Left lung (tissue), 10 donors: ENCODE results near the gene HHIPL2. TPM values are rescaled to one million over a fixed set of nuclear protein-coding genes. Genes with fewer than 3 reads are reported as not detected.

Experiments
- ATAC-seq: fragments of 200-7000 bp; cut with Tn5 transposase; one replicate; pipeline ENCODE4 v1.9.1; 2020; ENCODE audit warnings: moderate library complexity
- DNase-seq, 4 donors: peaks; one replicate each; pipeline ENCODE4 v3.0.0-alpha.2; 2013 to 2020
- H3K27ac ChIP-seq, 2 donors: fragments of 200-600 bp; sonication (generic) in 1 of 2; one replicate each; pipeline versions ENCODE4 v1.5.0 to v1.8.0; 2020 to 2021
- H3K27me3 ChIP-seq, 2 donors: fragments of 200-600 bp; sonication (generic) in 1 of 2; one replicate each; pipeline versions ENCODE4 v1.5.0 to v1.8.0; 2020 to 2021
- H3K36me3 ChIP-seq, 2 donors: fragments of 200-600 bp; sonication (generic) in 1 of 2; one replicate each; pipeline versions ENCODE4 v1.5.0 to v1.8.0; 2020 to 2021
- H3K4me1 ChIP-seq, 2 donors: fragments of 200-600 bp; one replicate each; pipeline ENCODE4 v1.8.0; 2021
- H3K4me3 ChIP-seq, 2 donors: fragments of 200-600 bp; sonication (generic) in 1 of 2; one replicate each; pipeline versions ENCODE4 v1.5.0 to v1.8.0; 2020 to 2021; ENCODE audit warnings: mild to moderate bottlenecking in 1 of 2
- H3K9me3 ChIP-seq, 2 donors: fragments of 200-600 bp; sonication (generic) in 1 of 2; one replicate each; pipeline versions ENCODE4 v1.5.0 to v1.8.0; 2020 to 2021
- intact Hi-C, 2 donors: fragments of 100-400 bp; cut with DNase I; formaldehyde crosslinking; loops; one replicate each; pipeline versions ENCODE4 v1.11.2 to v1.14.2; 2022
- polyA plus RNA-seq, 6 donors: library from polyadenylated mRNA; unstranded; fragments of 120-200 nt; gene quantifications; one replicate each; pipeline ENCODE4 v1.2.1, GENCODE V29; 2013; ENCODE audit not compliant: insufficient read length in 6 of 6
- total RNA-seq, 2 donors: library from RNA; stranded (reverse); fragmentation: NEBNext Ultra II Directional; extraction: Animal tissue kit (Norgen Biotek cat#: 25700); gene quantifications; one replicate each; pipeline ENCODE4 v1.2.1, GENCODE V29; 2021
- TF ChIP-seq, protein P1 (sequence below), 2 donors: fragments of 200-600 bp; sonication (generic) in 1 of 2; IDR thresholded peaks; one replicate each; pipeline versions ENCODE4 v1.5.0 to v1.8.0; 2021; ENCODE audit warnings: antibody characterized with exemption in 2 of 2
- donor health status: DM: no; HTN: yes; CAD: no.
- donor health status: DM: no; HTN: no; CAD: no.

The HHIPL2 gene
- total and polyA plus RNA-seq, 8 donors, result 0.50 to 1.5 (median 0.61) TPM; not detected in 1

- Histone ChIP-seq H3K27ac (peak within 1 kb of the TSS; percentile 82 to 84), H3K4me3 (peak within 1 kb of the TSS; percentile 60 to 61), H3K27me3 (no peaks in the 10 kb centered on the region), H3K9me3 (no peaks in the 10 kb centered on the region), H3K4me1 (peaks cover 5 to 20% of the 10 kb centered on the region in 2 donors), H3K36me3 (peaks cover 0 to 23% of the 10 kb centered on the region in 2 donors)
- TF ChIP-seq, protein P1, sequence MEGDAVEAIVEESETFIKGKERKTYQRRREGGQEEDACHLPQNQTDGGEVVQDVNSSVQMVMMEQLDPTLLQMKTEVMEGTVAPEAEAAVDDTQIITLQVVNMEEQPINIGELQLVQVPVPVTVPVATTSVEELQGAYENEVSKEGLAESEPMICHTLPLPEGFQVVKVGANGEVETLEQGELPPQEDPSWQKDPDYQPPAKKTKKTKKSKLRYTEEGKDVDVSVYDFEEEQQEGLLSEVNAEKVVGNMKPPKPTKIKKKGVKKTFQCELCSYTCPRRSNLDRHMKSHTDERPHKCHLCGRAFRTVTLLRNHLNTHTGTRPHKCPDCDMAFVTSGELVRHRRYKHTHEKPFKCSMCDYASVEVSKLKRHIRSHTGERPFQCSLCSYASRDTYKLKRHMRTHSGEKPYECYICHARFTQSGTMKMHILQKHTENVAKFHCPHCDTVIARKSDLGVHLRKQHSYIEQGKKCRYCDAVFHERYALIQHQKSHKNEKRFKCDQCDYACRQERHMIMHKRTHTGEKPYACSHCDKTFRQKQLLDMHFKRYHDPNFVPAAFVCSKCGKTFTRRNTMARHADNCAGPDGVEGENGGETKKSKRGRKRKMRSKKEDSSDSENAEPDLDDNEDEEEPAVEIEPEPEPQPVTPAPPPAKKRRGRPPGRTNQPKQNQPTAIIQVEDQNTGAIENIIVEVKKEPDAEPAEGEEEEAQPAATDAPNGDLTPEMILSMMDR (IDR thresholded peaks at IDR 0.05), result no peak
- ATAC-seq (peak; percentile 99), DNase-seq (peak; percentile 87 to 95 (median 92))
- intact Hi-C loops, result no loop called here
Observed at GRCh38 chr1:222589462-222590302, 41.8 kb upstream of the HHIPL2 start, which contains the start of gene TAF1A. TSS of gene TAF1A (minus strand) at chr1:222589933.

GRCh38 chr1:222588135-222588534 is 40.2 kb upstream of the HHIPL2 start:
- TF ChIP-seq, protein P1 (IDR thresholded peaks at IDR 0.05), result no peak
- Histone ChIP-seq H3K4me1 (peaks cover 5 to 28% of the 10 kb centered on the region in 2 donors), H3K27me3 (no peaks in the 10 kb centered on the region), H3K4me3 (no peak overlapping the region), H3K9me3 (no peaks in the 10 kb centered on the region), H3K27ac (no peak overlapping the region), H3K36me3 (peaks cover 0 to 33% of the 10 kb centered on the region in 2 donors)
- intact Hi-C loops, result no loop called here
- ATAC-seq, result no peak
- DNase-seq, result no peak

- H3K9me3 ChIP-seq, result no peaks in the 10 kb centered on the region
- H3K27me3 ChIP-seq, result no peaks in the 10 kb centered on the region
- peaks cover 0 to 46% of the 10 kb centered on the region in 2 donors for H3K36me3 ChIP-seq
- H3K27ac ChIP-seq, result no peak overlapping the region
- intact Hi-C loops, result no loop called here
- ATAC-seq (no peak), DNase-seq (no peak)
- TF ChIP-seq, protein P1 (IDR thresholded peaks at IDR 0.05), result no peak
- peaks cover 5 to 38% of the 10 kb centered on the region in 2 donors for H3K4me1 ChIP-seq
- H3K4me3 ChIP-seq, result no peak overlapping the region
Observed at GRCh38 chr1:222586842-222587241, 38.9 kb upstream of the HHIPL2 start.

GRCh38 chr1:222583079-222583478 is 35.2 kb upstream of the HHIPL2 start:
- Histone ChIP-seq H3K9me3 (no peaks in the 10 kb centered on the region), H3K4me3 (no peak overlapping the region), H3K27ac (peak overlapping the region in 1 of 2 donors; percentile 40), H3K36me3 (peaks cover 0 to 46% of the 10 kb centered on the region in 2 donors), H3K4me1 (peaks cover 0 to 18% of the 10 kb centered on the region in 2 donors), H3K27me3 (no peaks in the 10 kb centered on the region)
- no peak for DNase-seq
- ATAC-seq, result no peak
- TF ChIP-seq, protein P1 (IDR thresholded peaks at IDR 0.05), result no peak
- intact Hi-C loops, result no loop called here

GRCh38 chr1:222582099-222582774 is 34.3 kb upstream of the HHIPL2 start:
- ATAC-seq, result no peak
- intact Hi-C loops, result no loop called here

More at GRCh38 chr1:222582099-222582774, 34.3 kb upstream of the HHIPL2 start:
- no peak for DNase-seq
- Histone ChIP-seq H3K4me1 (peaks cover 0 to 18% of the 10 kb centered on the region in 2 donors), H3K27me3 (no peaks in the 10 kb centered on the region), H3K36me3 (peaks cover 0 to 43% of the 10 kb centered on the region in 2 donors), H3K27ac (no peak overlapping the region), H3K9me3 (no peaks in the 10 kb centered on the region), H3K4me3 (no peak overlapping the region)
- TF ChIP-seq, protein P1 (IDR thresholded peaks at IDR 0.05), result no peak
